Measurements from ENCODE around the gene CNPY2. TPM values are rescaled to one million over a fixed set of nuclear protein-coding genes. Genes with fewer than 3 reads are reported as not detected.
A peak's percentile ranks its signal among the peaks of the same experiment; 100 is the strongest.
"Not testable (repeated sequence)": the region's sequence is repeated elsewhere in the genome, so short reads cannot be mapped to it uniquely, and the experiment has no call there.

The CNPY2 gene
- total RNA-seq, 5 donors from 2014 or later (not counting 1 experiment from before 2014, with no cell fraction given), result 52.9 to 92.8 (median 90.8) TPM

- Mint-ChIP-seq H3K27ac (peak overlapping the region; percentile 81 to 100), H3K4me1 (peaks cover 53 to 73% (median 65%) of the 10 kb centered on the region in 3 donors), H3K4me3 (peak overlapping the region in 1 of 3 donors; percentile 10), H3K36me3 (peaks cover 10% of the 10 kb centered on the region), H3K27me3 (no peaks in the 10 kb centered on the region), H3K9me3 (no peaks in the 10 kb centered on the region)
- Histone ChIP-seq H3K27me3 (replicated peaks in 1 of 2; ENCODE audit: control insufficient read depth in 2 of 2, extremely low read depth in 1 of 2, insufficient read depth in 2 of 2, low read length in 1 of 2) (no peaks in the 10 kb centered on the region), H3K4me1 (ENCODE audit: control insufficient read depth in 1 of 2, extremely low read depth in 1 of 2, insufficient read depth in 2 of 2, low read length in 2 of 2) (peaks cover 22 to 50% of the 10 kb centered on the region in 2 experiments), H3K9me3 (no peaks in the 10 kb centered on the region), H3K4me3 (ENCODE audit: control insufficient read depth in 1 of 2, extremely low read depth in 1 of 2, low read length in 1 of 2) (no peak overlapping the region), H3K27ac (ENCODE audit: low read length) (peak overlapping the region; percentile 9), H3K36me3 (ENCODE audit: control insufficient read depth in 2 of 2, extremely low read depth in 1 of 2, insufficient read depth in 1 of 2, low read length in 1 of 2) (peaks cover 0 to 5% of the 10 kb centered on the region in 2 donors)
- WGBS (ENCODE audit: insufficient coverage), result 98% methylated on average over 4 of the region's 9 CpGs
- POLR2A ChIA-PET, result interaction anchor here in 1 of 2 donors (0.5 to 1.5 kb wide), 3 partner anchors 23 to 410 kb away, joined by 3 to 9 read pairs (median 4); partner anchors contain the start of gene STAT2
- CTCF ChIA-PET, result interaction anchor here (0.5 to 0.7 kb wide), 4 partner anchors 8 to 1116 kb away, joined by 3 to 7 read pairs (median 4); no protein-coding TSS in a partner anchor
- ATAC-seq (replicated peaks in 1 of 4), result no peak
- no peak for DNase-seq
Measured at GRCh38 chr12:56336361-56337167, 20.8 kb upstream of the CNPY2 start.

- H3K36me3 ChIP-seq (ENCODE audit: control insufficient read depth in 2 of 2, extremely low read depth in 1 of 2, insufficient read depth in 1 of 2, low read length in 1 of 2); H3K27me3 ChIP-seq (replicated peaks in 1 of 2; ENCODE audit: control insufficient read depth in 2 of 2, extremely low read depth in 1 of 2, insufficient read depth in 2 of 2, low read length in 1 of 2); H3K36me3 Mint-ChIP-seq; H3K27ac ChIP-seq (ENCODE audit: low read length); H3K27me3 Mint-ChIP-seq; ATAC-seq (replicated peaks in 1 of 4); DNase-seq; H3K9me3 ChIP-seq; H3K9me3 Mint-ChIP-seq; H3K4me3 ChIP-seq (ENCODE audit: control insufficient read depth in 1 of 2, extremely low read depth in 1 of 2, low read length in 1 of 2): not testable (repeated sequence)
- H3K4me1 ChIP-seq (ENCODE audit: control insufficient read depth in 1 of 2, extremely low read depth in 1 of 2, insufficient read depth in 2 of 2, low read length in 2 of 2), result peaks cover 22 to 46% of the 10 kb centered on the region in 2 experiments
- 90% methylated on average over 2 of the region's 8 CpGs for WGBS (ENCODE audit: insufficient coverage)
- Mint-ChIP-seq H3K4me3 (peak overlapping the region in 1 of 3 donors; percentile 7), H3K4me1 (peaks cover 58 to 70% (median 63%) of the 10 kb centered on the region in 3 donors), H3K27ac (peak overlapping the region in 1 of 2 donors; percentile 49)
- ChIA-PET CTCF (interaction anchor here (0.7 to 2.5 kb wide), 4 partner anchors 24 to 1117 kb away, joined by 5 to 19 read pairs (median 6); partner anchors contain the start of gene STAT2 (in 1 of the 2)), POLR2A (interaction anchor here (0.6 to 0.7 kb wide), 2 partner anchors 20 to 409 kb away, joined by 3 to 9 read pairs; partner anchors contain the start of gene CNPY2 (in 1 of the 2))
Measured at GRCh38 chr12:56335527-56335926, 19.7 kb upstream of the CNPY2 start.

- ATAC-seq (replicated peaks in 1 of 4) (no peak), DNase-seq (no peak)
- peaks cover 9% of the 10 kb centered on the region for H3K36me3 Mint-ChIP-seq
- H3K27me3 Mint-ChIP-seq, result no peaks in the 10 kb centered on the region
- peaks cover 12 to 40% of the 10 kb centered on the region in 2 experiments for H3K4me1 ChIP-seq (ENCODE audit: control insufficient read depth in 1 of 2, extremely low read depth in 1 of 2, insufficient read depth in 2 of 2, low read length in 2 of 2)
- ChIA-PET POLR2A (interaction anchor here in 1 of 2 donors (1.8 kb wide), 1 partner anchor 26 kb away, joined by 10 read pairs; the partner anchor contains the start of gene STAT2), CTCF (interaction anchor here in 1 of 2 donors (0.9 to 2.5 kb wide), 3 partner anchors 25 to 145 kb away, joined by 3 to 19 read pairs (median 4); partner anchors contain the start of genes SMARCC2 and STAT2)
- H3K9me3 Mint-ChIP-seq, result no peaks in the 10 kb centered on the region
- WGBS (ENCODE audit: insufficient coverage), result no CpG with 5 or more reads among the region's 6 CpGs
- no peaks in the 10 kb centered on the region for H3K36me3 ChIP-seq (ENCODE audit: control insufficient read depth in 2 of 2, extremely low read depth in 1 of 2, insufficient read depth in 1 of 2, low read length in 1 of 2)
- peak overlapping the region; percentile 100 for H3K27ac Mint-ChIP-seq
- no peaks in the 10 kb centered on the region for H3K9me3 ChIP-seq
- peak overlapping the region; percentile 98 for H3K27ac ChIP-seq (ENCODE audit: low read length)
- peak overlapping the region; percentile 63 to 88 for H3K4me3 ChIP-seq (ENCODE audit: control insufficient read depth in 1 of 2, extremely low read depth in 1 of 2, low read length in 1 of 2)
- H3K27me3 ChIP-seq (replicated peaks in 1 of 2; ENCODE audit: control insufficient read depth in 2 of 2, extremely low read depth in 1 of 2, insufficient read depth in 2 of 2, low read length in 1 of 2), result no peaks in the 10 kb centered on the region
- peaks cover 49 to 59% (median 53%) of the 10 kb centered on the region in 3 donors for H3K4me1 Mint-ChIP-seq
- H3K4me3 Mint-ChIP-seq, result peak overlapping the region; percentile 85 to 97 (median 92)
Measured at GRCh38 chr12:56334490-56334793, 18.7 kb upstream of the CNPY2 start.

- CTCF ChIA-PET, result interaction anchor here (0.6 to 2.5 kb wide), 8 partner anchors 18 to 182 kb away, joined by 3 to 19 read pairs (median 4); partner anchors contain the start of genes CNPY2 (in 1 of the 2), RNF41 (in 1 of the 2), SMARCC2 (in 1 of the 2) and STAT2 (in 1 of the 2)
- H3K36me3 Mint-ChIP-seq, result peaks cover 6% of the 10 kb centered on the region
- Histone ChIP-seq H3K36me3 (ENCODE audit: control insufficient read depth in 2 of 2, extremely low read depth in 1 of 2, insufficient read depth in 1 of 2, low read length in 1 of 2) (no peaks in the 10 kb centered on the region), H3K27me3 (replicated peaks in 1 of 2; ENCODE audit: control insufficient read depth in 2 of 2, extremely low read depth in 1 of 2, insufficient read depth in 2 of 2, low read length in 1 of 2) (no peaks in the 10 kb centered on the region), H3K27ac (ENCODE audit: low read length) (peak within 1 kb of the TSS; percentile 98), H3K4me1 (ENCODE audit: control insufficient read depth in 1 of 2, extremely low read depth in 1 of 2, insufficient read depth in 2 of 2, low read length in 2 of 2) (peaks cover 10 to 34% of the 10 kb centered on the region in 2 experiments), H3K4me3 (ENCODE audit: control insufficient read depth in 1 of 2, extremely low read depth in 1 of 2, low read length in 1 of 2) (peak within 1 kb of the TSS; percentile 63 to 88), H3K9me3 (no peaks in the 10 kb centered on the region)
- POLR2A ChIA-PET, result interaction anchor here (0.5 to 1.8 kb wide), 6 partner anchors 26 to 587 kb away, joined by 3 to 10 read pairs (median 4); partner anchors contain the start of genes STAT2 (in 2 of the 2) and RAB5B (in 1 of the 2)
- no peaks in the 10 kb centered on the region for H3K27me3 Mint-ChIP-seq
- ATAC-seq (replicated peaks in 1 of 4) (peak; percentile 84 to 85 (median 85)), DNase-seq (peak; percentile 77 to 97 (median 93))
- peak within 1 kb of the TSS; percentile 100 for H3K27ac Mint-ChIP-seq
- no peaks in the 10 kb centered on the region for H3K9me3 Mint-ChIP-seq
- H3K4me1 Mint-ChIP-seq, result peaks cover 43 to 53% (median 47%) of the 10 kb centered on the region in 3 donors
- H3K4me3 Mint-ChIP-seq, result peak within 1 kb of the TSS; percentile 85 to 97 (median 92)
- 0% methylated on average over 18 of the region's 45 CpGs for WGBS (ENCODE audit: insufficient coverage)
Measured at GRCh38 chr12:56333679-56334489, 18.1 kb upstream of the CNPY2 start, which contains the start of gene PAN2. Gene PAN2 (minus strand): TSS chr12:56334000. CDS start chr12:56333094, 906 bp downstream.

GRCh38 chr12:56333197-56333678 lies 17.4 kb upstream of the CNPY2 start:
- Mint-ChIP-seq H3K27ac (peak overlapping the region; percentile 100), H3K27me3 (no peaks in the 10 kb centered on the region), H3K4me3 (peak overlapping the region; percentile 85 to 97 (median 92)), H3K36me3 (peaks cover 3% of the 10 kb centered on the region), H3K9me3 (no peaks in the 10 kb centered on the region), H3K4me1 (peaks cover 37 to 47% (median 42%) of the 10 kb centered on the region in 3 donors)
- H3K27ac ChIP-seq (ENCODE audit: low read length), result peak overlapping the region; percentile 98
- H3K4me1 ChIP-seq (ENCODE audit: control insufficient read depth in 1 of 2, extremely low read depth in 1 of 2, insufficient read depth in 2 of 2, low read length in 2 of 2), result peaks cover 9 to 29% of the 10 kb centered on the region in 2 experiments
- DNase-seq (peak in 5 of 35 experiments; percentile 1 to 15 (median 8)), ATAC-seq (replicated peaks in 1 of 4) (peak in 2 of 4 experiments; percentile 2 to 7)
- H3K27me3 ChIP-seq (replicated peaks in 1 of 2; ENCODE audit: control insufficient read depth in 2 of 2, extremely low read depth in 1 of 2, insufficient read depth in 2 of 2, low read length in 1 of 2), result no peaks in the 10 kb centered on the region
- POLR2A ChIA-PET, result interaction anchor here (0.5 to 1.8 kb wide), 7 partner anchors 27 to 1478 kb away, joined by 3 to 10 read pairs (median 4); partner anchors contain the start of genes STAT2 (in 2 of the 2) and RAB5B (in 1 of the 2)
- peak overlapping the region; percentile 63 to 88 for H3K4me3 ChIP-seq (ENCODE audit: control insufficient read depth in 1 of 2, extremely low read depth in 1 of 2, low read length in 1 of 2)
- CTCF ChIA-PET, result interaction anchor here (0.6 to 2.5 kb wide), 7 partner anchors 17 to 181 kb away, joined by 3 to 19 read pairs (median 4); partner anchors contain the start of genes CNPY2 (in 1 of the 2), RNF41 (in 1 of the 2) and STAT2 (in 1 of the 2)
- H3K36me3 ChIP-seq (ENCODE audit: control insufficient read depth in 2 of 2, extremely low read depth in 1 of 2, insufficient read depth in 1 of 2, low read length in 1 of 2), result peaks cover 2 to 3% of the 10 kb centered on the region in 2 donors
- no CpG with 5 or more reads among the region's 8 CpGs for WGBS (ENCODE audit: insufficient coverage)
- H3K9me3 ChIP-seq, result no peaks in the 10 kb centered on the region
